ENCODE measurements around the gene COX15.

DNA sequence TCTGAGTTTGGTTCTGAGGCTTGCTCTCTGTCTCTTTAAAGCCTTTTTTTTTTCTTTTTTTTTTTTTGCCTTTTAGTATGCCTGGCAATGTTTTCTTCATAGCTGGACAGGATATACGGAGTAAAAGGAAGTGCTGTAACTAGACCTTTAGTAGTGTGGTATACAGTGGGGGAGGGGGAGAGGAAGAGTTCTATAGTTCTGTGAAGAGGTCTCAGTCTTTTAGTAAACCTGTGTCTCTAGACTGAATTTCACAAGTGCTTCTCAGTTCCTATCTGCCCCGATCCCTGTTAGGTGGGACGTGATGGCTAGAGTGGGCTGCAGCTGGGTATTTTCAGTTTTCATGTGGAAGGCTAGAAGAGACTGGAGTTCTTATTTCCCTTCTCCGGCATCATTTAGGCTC lies 47.4 kb upstream of the COX15 start:
- TF ChIP-seq, protein P1, sequence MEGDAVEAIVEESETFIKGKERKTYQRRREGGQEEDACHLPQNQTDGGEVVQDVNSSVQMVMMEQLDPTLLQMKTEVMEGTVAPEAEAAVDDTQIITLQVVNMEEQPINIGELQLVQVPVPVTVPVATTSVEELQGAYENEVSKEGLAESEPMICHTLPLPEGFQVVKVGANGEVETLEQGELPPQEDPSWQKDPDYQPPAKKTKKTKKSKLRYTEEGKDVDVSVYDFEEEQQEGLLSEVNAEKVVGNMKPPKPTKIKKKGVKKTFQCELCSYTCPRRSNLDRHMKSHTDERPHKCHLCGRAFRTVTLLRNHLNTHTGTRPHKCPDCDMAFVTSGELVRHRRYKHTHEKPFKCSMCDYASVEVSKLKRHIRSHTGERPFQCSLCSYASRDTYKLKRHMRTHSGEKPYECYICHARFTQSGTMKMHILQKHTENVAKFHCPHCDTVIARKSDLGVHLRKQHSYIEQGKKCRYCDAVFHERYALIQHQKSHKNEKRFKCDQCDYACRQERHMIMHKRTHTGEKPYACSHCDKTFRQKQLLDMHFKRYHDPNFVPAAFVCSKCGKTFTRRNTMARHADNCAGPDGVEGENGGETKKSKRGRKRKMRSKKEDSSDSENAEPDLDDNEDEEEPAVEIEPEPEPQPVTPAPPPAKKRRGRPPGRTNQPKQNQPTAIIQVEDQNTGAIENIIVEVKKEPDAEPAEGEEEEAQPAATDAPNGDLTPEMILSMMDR (IDR thresholded peaks at IDR 0.05; ENCODE audit: insufficient read depth, low read length) = no peak
- no peak for TF ChIP-seq POLR2AphosphoS5 (IDR thresholded peaks at IDR 0.05; ENCODE audit: low read depth)
- TF ChIP-seq, protein P2, sequence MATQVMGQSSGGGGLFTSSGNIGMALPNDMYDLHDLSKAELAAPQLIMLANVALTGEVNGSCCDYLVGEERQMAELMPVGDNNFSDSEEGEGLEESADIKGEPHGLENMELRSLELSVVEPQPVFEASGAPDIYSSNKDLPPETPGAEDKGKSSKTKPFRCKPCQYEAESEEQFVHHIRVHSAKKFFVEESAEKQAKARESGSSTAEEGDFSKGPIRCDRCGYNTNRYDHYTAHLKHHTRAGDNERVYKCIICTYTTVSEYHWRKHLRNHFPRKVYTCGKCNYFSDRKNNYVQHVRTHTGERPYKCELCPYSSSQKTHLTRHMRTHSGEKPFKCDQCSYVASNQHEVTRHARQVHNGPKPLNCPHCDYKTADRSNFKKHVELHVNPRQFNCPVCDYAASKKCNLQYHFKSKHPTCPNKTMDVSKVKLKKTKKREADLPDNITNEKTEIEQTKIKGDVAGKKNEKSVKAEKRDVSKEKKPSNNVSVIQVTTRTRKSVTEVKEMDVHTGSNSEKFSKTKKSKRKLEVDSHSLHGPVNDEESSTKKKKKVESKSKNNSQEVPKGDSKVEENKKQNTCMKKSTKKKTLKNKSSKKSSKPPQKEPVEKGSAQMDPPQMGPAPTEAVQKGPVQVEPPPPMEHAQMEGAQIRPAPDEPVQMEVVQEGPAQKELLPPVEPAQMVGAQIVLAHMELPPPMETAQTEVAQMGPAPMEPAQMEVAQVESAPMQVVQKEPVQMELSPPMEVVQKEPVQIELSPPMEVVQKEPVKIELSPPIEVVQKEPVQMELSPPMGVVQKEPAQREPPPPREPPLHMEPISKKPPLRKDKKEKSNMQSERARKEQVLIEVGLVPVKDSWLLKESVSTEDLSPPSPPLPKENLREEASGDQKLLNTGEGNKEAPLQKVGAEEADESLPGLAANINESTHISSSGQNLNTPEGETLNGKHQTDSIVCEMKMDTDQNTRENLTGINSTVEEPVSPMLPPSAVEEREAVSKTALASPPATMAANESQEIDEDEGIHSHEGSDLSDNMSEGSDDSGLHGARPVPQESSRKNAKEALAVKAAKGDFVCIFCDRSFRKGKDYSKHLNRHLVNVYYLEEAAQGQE (IDR thresholded peaks at IDR 0.05; ENCODE audit: insufficient replicate concordance, low read depth) = no peak
